Nephron progenitor cell (in vitro differentiated cells): ENCODE results near the gene SLC17A9.

Source experiments
- DNase-seq: peaks from one replicate; pipeline ENCODE4 v3.0.0; 2021
- H3K27ac Mint-ChIP-seq: 2 replicates; pipeline ENCODE4 v1.8.0; 2021; ENCODE audit warnings: mild to moderate bottlenecking, moderate library complexity, mixed read lengths
- H3K27me3 Mint-ChIP-seq: 2 replicates; pipeline ENCODE4 v1.8.0; 2021; ENCODE audit warnings: mild to moderate bottlenecking, low read depth, mixed read lengths; ENCODE audit not compliant: poor library complexity
- H3K36me3 Mint-ChIP-seq: 2 replicates; pipeline ENCODE4 v1.8.0; 2021; ENCODE audit warnings: low read depth, mixed read lengths
- H3K4me1 Mint-ChIP-seq: 2 replicates; pipeline ENCODE4 v1.8.0; 2021; ENCODE audit warnings: mixed read lengths
- H3K4me3 Mint-ChIP-seq: 2 replicates; pipeline ENCODE4 v1.8.0; 2021; ENCODE audit warnings: mild to moderate bottlenecking, moderate library complexity, mixed read lengths
- H3K9me3 Mint-ChIP-seq: 2 replicates; pipeline ENCODE4 v1.8.0; 2021; ENCODE audit warnings: mild to moderate bottlenecking, moderate library complexity, mixed read lengths
- CTCF ChIP-seq: fragments of 200-600 bp; sonication (generic); IDR thresholded peaks from 2 replicates; pipeline ENCODE4 v1.5.0; 2021; ENCODE audit warnings: antibody characterized with exemption

The SLC17A9 gene

GRCh38 chr20:63016514-63017075 lies 64.1 kb downstream of the SLC17A9 start:
- TF ChIP-seq CTCF = no peak
- no peak for DNase-seq
- Mint-ChIP-seq H3K27ac (no peak overlapping the region), H3K4me1 (peaks cover 54% of the 10 kb centered on the region), H3K27me3 (peaks cover 85% of the 10 kb centered on the region), H3K4me3 (peak overlapping the region; percentile 7), H3K36me3 (peaks cover 27% of the 10 kb centered on the region), H3K9me3 (peaks cover 52% of the 10 kb centered on the region)

- no peak overlapping the region for H3K27ac Mint-ChIP-seq
- peaks cover 47% of the 10 kb centered on the region for H3K9me3 Mint-ChIP-seq
- TF ChIP-seq CTCF = no peak
- H3K4me3 Mint-ChIP-seq = no peak overlapping the region
- peaks cover 56% of the 10 kb centered on the region for H3K4me1 Mint-ChIP-seq
- H3K27me3 Mint-ChIP-seq = peaks cover 81% of the 10 kb centered on the region
- no peak for DNase-seq
- H3K36me3 Mint-ChIP-seq = peaks cover 27% of the 10 kb centered on the region
Measured at GRCh38 chr20:63017076-63017825, 64.7 kb downstream of the SLC17A9 start.

- DNase-seq = no peak
- Mint-ChIP-seq H3K4me3 (no peak overlapping the region), H3K4me1 (peaks cover 61% of the 10 kb centered on the region), H3K9me3 (peaks cover 41% of the 10 kb centered on the region), H3K27me3 (peaks cover 74% of the 10 kb centered on the region), H3K36me3 (peaks cover 27% of the 10 kb centered on the region), H3K27ac (no peak overlapping the region)
- TF ChIP-seq CTCF = no peak
Measured at GRCh38 chr20:63017826-63018411, 65.4 kb downstream of the SLC17A9 start.
